Stimulated activated CD8-positive, alpha-beta memory T cell treated with anti-CD3 and anti-CD28 coated beads, Interleukin-4, amount 100 ng/mL, for 4 hours (primary cell): ENCODE measurements around the gene GARIN3.
A peak's percentile ranks its signal among the peaks of the same experiment; 100 is the strongest.

ENCODE experiments used
- DNase-seq, 2 donors: peaks; one replicate each; pipeline ENCODE4 v3.0.0-alpha.2; 2020; ENCODE audit warnings: low read depth in 2 of 2, low spot score in 1 of 2

Gene GARIN3

DNA sequence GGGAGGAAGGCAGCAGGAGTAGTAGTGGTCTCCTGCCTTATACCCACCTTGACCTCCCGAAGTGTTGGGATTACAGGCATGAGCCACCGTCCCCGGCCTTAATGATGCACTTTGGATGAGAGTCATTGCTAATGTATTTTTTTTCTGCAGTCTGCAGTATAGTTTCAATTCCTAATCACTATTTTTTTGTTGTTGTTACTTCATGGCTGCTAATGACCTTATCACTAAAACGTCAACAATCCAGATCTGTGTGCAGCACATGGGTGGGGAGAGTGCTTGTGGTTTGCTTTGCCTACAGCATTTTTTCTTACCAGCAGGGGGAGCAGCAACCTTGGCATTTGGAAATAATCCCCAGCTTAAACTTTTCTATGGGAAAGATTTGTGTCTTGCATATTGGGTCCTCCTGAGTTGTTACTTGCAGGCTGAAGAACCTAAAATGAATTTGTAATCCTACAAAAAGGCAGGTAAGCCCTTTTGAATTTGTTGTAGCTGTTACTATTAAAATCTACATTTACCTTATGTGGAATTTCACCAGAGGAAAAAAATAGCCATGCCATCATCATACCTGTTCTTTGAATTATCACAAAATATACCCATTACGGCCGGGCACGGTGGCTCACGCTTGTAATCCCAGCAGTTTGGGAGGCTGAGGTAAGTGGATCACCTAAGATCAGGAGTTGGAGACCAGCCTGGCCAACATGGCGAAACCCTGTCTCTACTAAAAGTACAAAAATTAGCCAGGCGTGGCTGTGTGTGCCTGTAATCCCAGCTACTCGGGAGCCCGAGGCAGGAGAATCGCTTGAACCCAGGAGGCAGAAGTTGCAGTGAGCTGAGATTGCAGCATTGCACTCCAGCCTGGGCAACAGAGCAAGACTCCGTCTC, 17.1 kb downstream of the GARIN3 start:
- peak; percentile 56 to 81 for DNase-seq

DNA sequence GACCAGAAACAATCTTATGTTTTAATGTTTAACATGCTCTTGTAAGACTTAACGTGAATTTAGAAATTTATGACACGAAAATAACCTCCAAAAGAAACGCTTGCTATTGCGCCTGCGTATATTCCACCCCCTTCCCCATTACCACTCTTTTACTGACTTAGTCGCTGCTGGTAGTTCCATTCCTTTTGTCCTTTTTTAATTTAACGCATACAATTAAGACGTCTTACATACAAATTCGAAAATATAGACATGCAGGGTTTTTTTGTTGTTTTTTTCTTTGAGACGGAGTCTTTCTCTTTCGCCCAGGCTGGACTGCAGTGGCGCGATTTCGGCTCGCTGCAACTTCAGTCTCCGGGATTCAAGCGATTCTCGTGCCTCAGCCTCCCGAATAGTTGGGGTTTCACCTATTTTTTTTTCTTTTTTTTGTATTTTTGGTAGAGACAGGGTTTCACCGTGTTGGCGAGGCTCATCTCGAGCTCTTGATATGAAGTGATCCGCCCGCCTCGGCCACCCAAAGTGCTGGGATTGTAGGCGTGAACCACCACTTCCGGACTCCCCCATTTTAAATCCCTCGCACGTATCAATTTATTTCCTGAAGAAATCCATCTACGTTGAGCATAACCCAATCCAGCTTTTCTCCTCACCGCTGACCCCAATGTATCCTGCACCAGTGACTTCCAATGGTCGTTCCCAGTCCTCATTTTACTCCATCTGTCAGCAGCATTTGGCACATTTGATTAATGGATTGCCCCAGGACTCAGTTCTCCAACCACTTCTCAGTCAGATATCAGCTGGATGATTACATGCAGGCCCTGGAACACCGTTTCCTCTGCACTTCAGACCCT, 22.7 kb downstream of the GARIN3 start:
- peak in 1 of 2 donors; percentile 18 for DNase-seq

DNA sequence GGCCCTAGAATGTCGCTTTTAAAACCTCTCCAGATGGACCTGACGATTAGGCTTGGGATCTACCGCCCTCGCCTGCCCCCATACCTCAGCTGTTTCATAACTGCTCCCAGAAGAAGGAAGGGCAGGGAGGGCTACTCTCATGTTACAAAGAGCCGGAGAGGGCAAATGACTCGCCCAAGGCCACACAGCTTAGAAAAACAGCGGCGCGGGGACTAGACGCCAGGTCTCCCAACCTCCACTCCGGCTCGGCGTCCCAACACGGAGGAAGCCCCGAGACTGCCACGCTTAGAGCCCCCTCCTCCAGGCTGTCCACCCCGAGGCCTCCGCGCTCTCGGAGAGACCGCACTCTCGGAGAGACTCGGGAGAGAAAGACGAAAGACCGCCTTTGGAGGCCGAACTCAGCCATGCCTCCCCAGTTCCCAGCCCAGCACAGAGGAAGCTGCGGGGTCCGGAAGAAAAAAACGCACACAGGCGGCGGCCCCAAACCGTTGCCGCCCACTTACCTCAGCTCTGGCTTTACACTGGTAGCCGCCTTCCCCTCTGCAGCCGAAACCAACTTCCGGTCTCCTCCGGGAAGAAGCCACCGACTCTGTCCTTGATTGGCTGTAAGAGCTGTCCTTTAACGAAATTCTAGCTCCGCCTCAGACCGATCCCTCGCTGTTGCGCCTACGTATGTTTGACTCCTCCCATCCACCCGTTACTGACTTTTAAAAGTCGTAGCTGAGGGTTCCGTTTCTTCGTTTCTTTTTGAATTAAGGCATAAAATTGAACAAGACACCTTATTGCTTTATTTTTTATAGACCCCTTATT, 23.5 kb downstream of the GARIN3 start, which contains the start of gene MED7:
Gene MED7, minus strand, starts transcription at position 549 of the 810 bp plus-strand sequence. CDS start 3,434 bp downstream, outside the sequence.
- peak; percentile 78 to 84 for DNase-seq

- DNase-seq, result no peak
These were observed 28.4 kb downstream of the GARIN3 start for GRCh38 chr5:157137691-157138090.

DNA sequence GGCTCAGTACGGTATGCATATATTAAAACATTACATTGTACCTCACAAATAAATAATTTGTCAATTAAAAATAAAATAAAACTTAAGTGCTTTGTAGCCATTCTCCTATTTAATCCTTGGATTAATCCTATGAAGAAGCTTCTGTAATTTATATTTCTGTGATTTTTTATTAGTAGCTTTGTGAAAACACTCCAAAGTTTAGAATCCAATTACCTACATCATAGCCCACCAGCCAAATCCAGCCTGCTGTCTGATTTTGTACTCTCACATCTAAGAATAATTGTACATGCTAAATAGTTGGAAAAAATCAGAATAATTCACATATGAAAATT, 33.8 kb downstream of the GARIN3 start:
- DNase-seq, result no peak

DNA sequence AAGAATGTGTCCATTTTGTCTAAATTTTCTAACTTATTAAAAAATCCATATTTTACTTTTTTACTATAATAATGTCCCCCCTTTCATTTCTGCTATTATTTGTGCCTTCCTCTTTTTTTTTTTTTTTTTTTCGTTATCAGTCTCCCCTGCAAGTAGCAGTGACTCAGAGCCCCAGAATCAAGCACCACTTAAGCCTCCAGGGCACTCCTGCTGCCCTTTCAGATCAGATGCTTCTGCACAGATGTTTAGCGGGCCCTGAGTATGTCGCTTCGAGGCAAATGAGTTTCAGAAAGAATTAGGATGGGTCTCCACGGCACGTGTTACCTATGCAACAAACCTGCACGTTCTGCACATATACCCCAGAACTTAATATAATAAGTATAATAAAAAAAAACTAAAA, 35.1 kb downstream of the GARIN3 start:
- DNase-seq, result no peak

DNA sequence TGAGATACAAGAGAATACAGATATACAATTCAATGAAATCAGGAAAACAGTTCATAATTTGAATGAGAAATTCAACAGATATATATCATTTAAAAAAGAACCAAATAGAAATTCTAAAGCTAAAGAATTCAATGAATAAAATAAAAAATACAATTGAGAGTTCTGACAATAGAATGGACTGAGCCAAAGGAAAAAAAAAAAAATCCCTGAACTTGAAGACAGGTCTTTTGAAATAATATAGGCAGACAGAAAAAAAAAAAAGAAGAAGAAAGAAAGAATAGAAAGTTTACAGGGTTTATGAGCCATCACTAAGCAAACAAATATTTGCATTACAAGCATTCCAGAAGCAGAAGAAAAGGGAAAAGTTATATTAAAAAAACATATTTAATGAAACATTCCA, 44.4 kb downstream of the GARIN3 start:
- DNase-seq, result no peak

GRCh38 chr5:157120102-157120501, 46.0 kb downstream of the GARIN3 start:
- DNase-seq, result no peak

DNA sequence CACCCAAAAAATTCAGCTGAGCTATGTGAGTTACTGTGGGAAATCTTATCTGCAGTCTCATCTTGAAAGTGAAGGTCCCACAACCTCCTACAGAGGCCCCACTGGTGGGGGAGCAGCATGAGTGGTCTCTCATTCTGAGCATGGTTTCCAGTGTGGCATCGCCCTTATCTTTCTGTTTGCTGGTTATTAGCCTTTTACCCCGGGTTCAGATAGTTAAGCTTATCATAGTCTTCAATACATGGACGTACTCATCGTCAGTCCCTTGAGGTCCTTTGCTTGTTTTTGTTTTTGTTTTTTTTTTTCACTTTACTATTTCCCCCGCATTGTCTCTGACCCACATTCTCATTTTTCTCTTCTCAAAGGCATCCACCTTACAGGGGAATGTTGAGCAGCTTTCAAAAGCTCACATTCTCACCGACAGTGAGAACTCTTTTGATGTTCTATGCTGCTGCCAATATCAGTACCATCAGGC, 49.5 kb downstream of the GARIN3 start:
- no peak for DNase-seq

- no peak for DNase-seq
These were observed 50.6 kb downstream of the GARIN3 start for GRCh38 chr5:157115502-157115901.

DNA sequence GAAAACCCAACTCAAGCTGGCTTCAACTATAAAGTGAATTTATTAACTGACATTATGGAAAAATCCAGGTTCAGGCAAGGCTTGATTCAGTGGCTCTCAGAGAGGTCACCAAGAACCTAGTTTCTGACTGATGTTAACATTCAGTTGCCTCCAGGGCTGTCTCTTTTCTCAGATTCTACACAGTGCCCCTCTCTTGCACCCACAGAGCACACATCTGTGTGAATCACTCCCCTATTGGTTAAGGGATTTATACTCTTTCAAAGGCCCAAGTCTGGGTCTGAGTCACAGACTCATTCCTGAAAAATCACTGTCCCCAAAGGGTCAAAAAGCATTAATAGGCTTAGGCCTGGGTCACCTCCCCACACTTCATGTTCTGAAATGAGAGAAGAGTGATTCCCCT, 51.1 kb downstream of the GARIN3 start:
- DNase-seq, result no peak

DNA sequence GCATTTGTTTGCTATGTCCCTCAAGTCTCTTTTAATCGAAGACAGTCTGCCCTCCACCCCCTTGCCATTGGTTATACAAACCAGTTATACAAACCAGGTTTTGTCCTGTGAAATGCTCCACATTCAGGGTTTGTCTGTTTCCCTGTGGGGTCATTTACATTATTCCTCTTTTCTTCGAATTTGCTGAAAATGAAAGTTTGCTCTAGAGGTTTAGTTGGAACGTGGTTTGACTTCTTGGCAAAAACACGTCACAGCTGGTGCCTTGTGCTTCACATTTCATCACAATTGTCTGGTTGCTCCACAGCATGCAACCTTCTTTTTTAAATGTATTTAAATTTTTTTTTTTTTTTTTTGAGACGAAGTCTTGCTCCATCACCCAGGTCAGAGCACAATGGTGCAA, 53.1 kb downstream of the GARIN3 start:
- no peak for DNase-seq
